A673 (cell line): ENCODE results near the gene OR8B3. TPM values are rescaled to one million over a fixed set of nuclear protein-coding genes. Genes with fewer than 3 reads are reported as not detected.
A peak's percentile ranks its signal among the peaks of the same experiment; 100 is the strongest.
"Not testable (repeated sequence)": the region's sequence is repeated elsewhere in the genome, so short reads cannot be mapped to it uniquely, and the experiment has no call there.

ENCODE experiments used
- BruUV-seq: library from RNA; stranded (reverse); fragments of 400-500 nt; replicated peaks from 2 replicates; lab custom pipeline; 2021; lab: Mats Ljungman, UMichigan
- CTCF ChIA-PET: fragments of 300-600 bp; sonication (Branson Sonifier 250); formaldehyde crosslinking; loops from one replicate; lab custom pipeline; 2022; ENCODE audit warnings: antibody characterized with exemption; lab: Charles Lee
- POLR2A ChIA-PET: fragments of 300-600 bp; sonication (Branson Sonifier 250); formaldehyde crosslinking; loops from one replicate; lab custom pipeline; 2022; ENCODE audit warnings: antibody characterized with exemption; ENCODE audit not compliant: low non-redundant PET; lab: Charles Lee
- DNase-seq: peaks from one replicate; pipeline ENCODE4 v3.0.0-alpha.2; 2015; ENCODE audit warnings: low spot score
- H3K27ac ChIP-seq: fragments of 200-600 bp; sonication (generic); 2 replicates; pipeline ENCODE4 v1.5.1; 2016; ENCODE audit warnings: mixed run types, low read depth, mild to moderate bottlenecking, mixed read lengths, antibody characterized with exemption, low read length; ENCODE audit not compliant: poor library complexity, severe bottlenecking
- H3K27me3 ChIP-seq: fragments of 200-600 bp; sonication (generic); replicated peaks from 2 replicates; pipeline ENCODE4 v1.6.1; 2017; ENCODE audit warnings: mixed run types, low read depth, mild to moderate bottlenecking, mixed read lengths, antibody characterized with exemption, low read length; ENCODE audit not compliant: insufficient read depth, poor library complexity
- H3K36me3 ChIP-seq: fragments of 200-600 bp; sonication (generic); 2 replicates; pipeline ENCODE4 v1.6.1; 2016; ENCODE audit warnings: mixed run types, mild to moderate bottlenecking, mixed read lengths, antibody characterized with exemption, low read length; ENCODE audit not compliant: insufficient read depth, poor library complexity, severe bottlenecking
- H3K4me1 ChIP-seq: fragments of 200-600 bp; sonication (generic); 2 replicates; pipeline ENCODE4 v1.6.1; 2017; ENCODE audit warnings: mixed run types, mild to moderate bottlenecking, mixed read lengths, antibody characterized with exemption, low read length; ENCODE audit not compliant: insufficient read depth, poor library complexity, severe bottlenecking
- H3K4me3 ChIP-seq: fragments of 200-600 bp; sonication (generic); 2 replicates; pipeline ENCODE4 v1.5.1; 2016; ENCODE audit warnings: low read depth, mixed run types, mild to moderate bottlenecking, mixed read lengths, low read length; ENCODE audit not compliant: poor library complexity, severe bottlenecking
- H3K9me3 ChIP-seq: fragments of 200-600 bp; sonication (generic); 2 replicates; pipeline ENCODE4 v1.6.1; 2016; ENCODE audit warnings: mixed run types, low read depth, mild to moderate bottlenecking, mixed read lengths, antibody characterized with exemption, low read length; ENCODE audit not compliant: poor library complexity, severe bottlenecking
- EZH2 ChIP-seq: fragments of 200-600 bp; sonication (generic); IDR thresholded peaks from 2 replicates; pipeline ENCODE4 v1.6.1; 2017; ENCODE audit warnings: borderline replicate concordance, low read depth, mild to moderate bottlenecking, mixed read lengths, antibody characterized with exemption, low read length; ENCODE audit not compliant: poor library complexity, severe bottlenecking
- intact Hi-C: fragments of 100-400 bp; cut with micrococcal nuclease; formaldehyde crosslinking; loops from one replicate; pipeline ENCODE4 v1.10.0; 2022; ENCODE audit not compliant: unreplicated experiment
- total RNA-seq: library from RNA; stranded (reverse); gene quantifications from 2 replicates; pipeline ENCODE4 v1.2.3, GENCODE V29; 2021
- TF ChIP-seq, protein P1 (sequence below): fragments of 300-800, 200-600 bp; sonication (generic); conservative IDR thresholded peaks from 2 replicates; pipeline ENCODE4 v1.5.1; 2017; ENCODE audit warnings: low read depth, mild to moderate bottlenecking, antibody characterized with exemption, low read length, moderate library complexity, mixed read lengths

The OR8B3 gene
- total RNA-seq, 1 experiment from 2014 or later: not detected

DNA sequence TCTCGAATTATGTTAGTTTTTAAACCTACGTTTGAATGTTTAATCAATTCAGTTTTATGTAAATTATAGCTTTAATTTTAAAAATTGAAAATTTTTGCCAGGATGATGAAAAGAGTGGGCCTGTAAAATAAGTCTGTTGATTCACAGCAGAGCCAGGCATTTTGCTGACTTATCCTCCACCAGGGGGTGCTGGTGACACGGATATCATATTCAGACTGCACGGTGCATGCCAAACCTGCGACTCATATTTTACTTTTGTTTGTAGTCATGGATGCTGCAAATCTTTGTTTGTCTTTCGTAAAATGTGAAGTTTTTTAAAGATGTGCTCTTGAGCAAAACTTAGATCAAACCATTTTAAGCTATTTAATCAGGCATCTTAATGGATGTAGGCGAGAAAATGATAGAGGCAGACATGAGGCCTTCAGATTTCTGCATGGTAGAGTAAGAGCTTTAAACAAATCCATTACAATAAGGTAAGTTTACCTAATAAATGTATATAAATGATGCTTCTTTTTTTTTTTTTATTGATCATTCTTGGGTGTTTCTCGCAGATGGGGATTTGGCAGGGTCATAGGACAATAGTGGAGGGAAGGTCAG, 3.6 kb upstream of the OR8B3 start:
- no peak for TF ChIP-seq EZH2
- TF ChIP-seq, protein P1, sequence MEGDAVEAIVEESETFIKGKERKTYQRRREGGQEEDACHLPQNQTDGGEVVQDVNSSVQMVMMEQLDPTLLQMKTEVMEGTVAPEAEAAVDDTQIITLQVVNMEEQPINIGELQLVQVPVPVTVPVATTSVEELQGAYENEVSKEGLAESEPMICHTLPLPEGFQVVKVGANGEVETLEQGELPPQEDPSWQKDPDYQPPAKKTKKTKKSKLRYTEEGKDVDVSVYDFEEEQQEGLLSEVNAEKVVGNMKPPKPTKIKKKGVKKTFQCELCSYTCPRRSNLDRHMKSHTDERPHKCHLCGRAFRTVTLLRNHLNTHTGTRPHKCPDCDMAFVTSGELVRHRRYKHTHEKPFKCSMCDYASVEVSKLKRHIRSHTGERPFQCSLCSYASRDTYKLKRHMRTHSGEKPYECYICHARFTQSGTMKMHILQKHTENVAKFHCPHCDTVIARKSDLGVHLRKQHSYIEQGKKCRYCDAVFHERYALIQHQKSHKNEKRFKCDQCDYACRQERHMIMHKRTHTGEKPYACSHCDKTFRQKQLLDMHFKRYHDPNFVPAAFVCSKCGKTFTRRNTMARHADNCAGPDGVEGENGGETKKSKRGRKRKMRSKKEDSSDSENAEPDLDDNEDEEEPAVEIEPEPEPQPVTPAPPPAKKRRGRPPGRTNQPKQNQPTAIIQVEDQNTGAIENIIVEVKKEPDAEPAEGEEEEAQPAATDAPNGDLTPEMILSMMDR: peak; percentile 97
- CTCF ChIA-PET: interaction anchor here (0.6 kb wide), 1 partner anchor 42 kb away, joined by 3 read pairs; no protein-coding TSS in a partner anchor
- Histone ChIP-seq H3K27me3 (no peaks in the 10 kb centered on the region), H3K4me3 (no peak overlapping the region), H3K36me3 (no peaks in the 10 kb centered on the region), H3K27ac (no peak overlapping the region), H3K4me1 (peaks cover 21% of the 10 kb centered on the region), H3K9me3 (no peaks in the 10 kb centered on the region)
- POLR2A ChIA-PET: no interaction called here
- intact Hi-C loops: loop anchor here (10.0 kb wide), 1 partner anchor 462 kb away; the partner anchor contains the start of gene ROBO3
- no TSS peak for BruUV-seq
- peak; percentile 89 for DNase-seq

DNA sequence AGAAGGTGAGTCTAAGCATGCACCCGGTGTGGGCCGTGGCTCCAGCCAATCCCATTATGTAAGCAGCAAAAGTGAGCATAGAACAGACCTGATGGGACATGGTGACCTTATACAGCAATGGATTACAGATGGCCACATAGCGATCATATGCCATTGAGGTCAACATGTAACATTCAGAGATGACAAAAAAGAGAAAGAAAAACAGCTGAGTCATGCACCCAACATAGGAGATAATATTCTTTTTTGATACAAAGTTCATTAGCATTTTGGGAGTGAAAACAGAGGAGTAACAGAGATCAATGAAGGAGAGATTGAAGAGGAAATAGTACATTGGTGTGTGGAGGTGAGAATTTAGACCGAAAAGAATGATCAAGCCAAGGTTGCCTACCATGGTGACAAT, 2.0 kb downstream of the OR8B3 start:
- CTCF ChIA-PET, H3K27ac ChIP-seq, POLR2A ChIA-PET, intact Hi-C loops, H3K4me3 ChIP-seq, BruUV-seq, DNase-seq, H3K4me1 ChIP-seq, H3K9me3 ChIP-seq, H3K27me3 ChIP-seq, H3K36me3 ChIP-seq: not testable (repeated sequence)

DNA sequence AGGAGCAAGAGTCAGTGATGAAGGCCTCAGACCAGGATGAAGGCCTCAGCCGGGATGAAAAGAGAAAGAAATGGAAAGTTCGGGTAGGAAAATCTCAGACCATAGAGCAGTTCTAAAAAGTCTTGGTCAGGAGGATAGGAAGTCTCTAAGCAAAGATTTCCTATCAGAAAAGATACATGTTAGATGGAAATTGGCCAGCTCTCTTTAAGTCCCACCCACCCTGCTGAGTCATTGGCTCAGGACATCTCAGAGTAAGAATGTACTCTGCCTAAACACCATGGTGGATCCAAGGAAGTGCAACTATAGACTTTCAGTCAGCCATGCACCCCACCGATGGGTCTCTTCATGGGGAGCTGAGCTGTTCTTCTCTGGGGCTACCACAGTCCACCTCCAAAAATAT, 4.4 kb downstream of the OR8B3 start:
- Histone ChIP-seq H3K27me3 (no peaks in the 10 kb centered on the region), H3K4me1 (no peaks in the 10 kb centered on the region), H3K36me3 (no peaks in the 10 kb centered on the region), H3K4me3 (no peak overlapping the region), H3K27ac (no peak overlapping the region), H3K9me3 (no peaks in the 10 kb centered on the region)
- no TSS peak for BruUV-seq
- ChIA-PET POLR2A (interaction anchor here (0.5 kb wide), 1 partner anchor 98 kb away, joined by 3 read pairs; no protein-coding TSS in a partner anchor), CTCF (no interaction called here)
- TF ChIP-seq, protein P1: no peak
- TF ChIP-seq EZH2: no peak
- intact Hi-C loops: no loop called here
- DNase-seq: peak; percentile 56

DNA sequence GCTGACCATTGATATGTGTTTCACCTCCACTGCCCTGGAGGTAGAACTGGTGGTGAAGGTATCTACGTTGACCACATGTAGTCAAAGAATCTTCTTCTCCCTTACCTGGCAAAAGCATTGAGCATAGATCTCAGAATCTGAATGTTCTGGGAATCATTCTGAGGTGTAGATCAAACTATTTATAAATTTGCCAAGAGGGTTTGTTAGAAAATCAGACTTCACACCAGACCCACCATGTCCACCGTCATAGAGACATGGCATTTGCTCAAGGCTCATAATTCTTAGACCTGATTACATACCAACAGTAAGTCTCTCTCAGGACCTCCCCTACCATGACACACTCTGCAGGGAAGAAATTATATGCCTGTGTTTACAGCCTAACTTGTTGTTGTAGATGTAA, 14.4 kb downstream of the OR8B3 start, which contains the start of gene OR8B2:
OR8B2 (minus strand) TSS at position 101 of the 400 bp plus-strand sequence. CDS start 1,156 bp downstream, outside the sequence.
- no peaks in the 10 kb centered on the region for H3K27me3 ChIP-seq
- CTCF ChIA-PET: no interaction called here
- TF ChIP-seq, protein P1: no peak
- no peak for TF ChIP-seq EZH2

GRCh38 chr11:124382857-124383256, 16.0 kb downstream of the OR8B3 start:
- POLR2A ChIA-PET, H3K36me3 ChIP-seq, H3K9me3 ChIP-seq, H3K27ac ChIP-seq, BruUV-seq, CTCF ChIA-PET, H3K4me3 ChIP-seq, DNase-seq, intact Hi-C loops, H3K27me3 ChIP-seq, H3K4me1 ChIP-seq: not testable (repeated sequence)

More for the DNA sequence above, 14.4 kb downstream of the OR8B3 start, which contains the start of gene OR8B2:
- Histone ChIP-seq H3K4me1 (no peaks in the 10 kb centered on the region), H3K27ac (no peak within 1 kb of the TSS), H3K9me3 (no peaks in the 10 kb centered on the region), H3K4me3 (no peak within 1 kb of the TSS), H3K36me3 (no peaks in the 10 kb centered on the region)
- BruUV-seq: no TSS peak
- intact Hi-C loops: no loop called here
- POLR2A ChIA-PET: no interaction called here
- DNase-seq: no peak
